Stimulated activated CD4-positive, alpha-beta T cell treated with anti-CD3 and anti-CD28 coated beads, Interleukin-2, amount 100 ng/mL, for 48 hours (primary cell): ENCODE data around the gene WAPL.
"Not testable (repeated sequence)": the region's sequence is repeated elsewhere in the genome, so short reads cannot be mapped to it uniquely, and the experiment has no call there.

Experiments used
- DNase-seq, 2 donors: peaks; one replicate each; pipeline ENCODE4 v3.0.0-alpha.2; 2020

Gene WAPL, protein sequence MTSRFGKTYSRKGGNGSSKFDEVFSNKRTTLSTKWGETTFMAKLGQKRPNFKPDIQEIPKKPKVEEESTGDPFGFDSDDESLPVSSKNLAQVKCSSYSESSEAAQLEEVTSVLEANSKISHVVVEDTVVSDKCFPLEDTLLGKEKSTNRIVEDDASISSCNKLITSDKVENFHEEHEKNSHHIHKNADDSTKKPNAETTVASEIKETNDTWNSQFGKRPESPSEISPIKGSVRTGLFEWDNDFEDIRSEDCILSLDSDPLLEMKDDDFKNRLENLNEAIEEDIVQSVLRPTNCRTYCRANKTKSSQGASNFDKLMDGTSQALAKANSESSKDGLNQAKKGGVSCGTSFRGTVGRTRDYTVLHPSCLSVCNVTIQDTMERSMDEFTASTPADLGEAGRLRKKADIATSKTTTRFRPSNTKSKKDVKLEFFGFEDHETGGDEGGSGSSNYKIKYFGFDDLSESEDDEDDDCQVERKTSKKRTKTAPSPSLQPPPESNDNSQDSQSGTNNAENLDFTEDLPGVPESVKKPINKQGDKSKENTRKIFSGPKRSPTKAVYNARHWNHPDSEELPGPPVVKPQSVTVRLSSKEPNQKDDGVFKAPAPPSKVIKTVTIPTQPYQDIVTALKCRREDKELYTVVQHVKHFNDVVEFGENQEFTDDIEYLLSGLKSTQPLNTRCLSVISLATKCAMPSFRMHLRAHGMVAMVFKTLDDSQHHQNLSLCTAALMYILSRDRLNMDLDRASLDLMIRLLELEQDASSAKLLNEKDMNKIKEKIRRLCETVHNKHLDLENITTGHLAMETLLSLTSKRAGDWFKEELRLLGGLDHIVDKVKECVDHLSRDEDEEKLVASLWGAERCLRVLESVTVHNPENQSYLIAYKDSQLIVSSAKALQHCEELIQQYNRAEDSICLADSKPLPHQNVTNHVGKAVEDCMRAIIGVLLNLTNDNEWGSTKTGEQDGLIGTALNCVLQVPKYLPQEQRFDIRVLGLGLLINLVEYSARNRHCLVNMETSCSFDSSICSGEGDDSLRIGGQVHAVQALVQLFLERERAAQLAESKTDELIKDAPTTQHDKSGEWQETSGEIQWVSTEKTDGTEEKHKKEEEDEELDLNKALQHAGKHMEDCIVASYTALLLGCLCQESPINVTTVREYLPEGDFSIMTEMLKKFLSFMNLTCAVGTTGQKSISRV (N-terminal part only)

DNA sequence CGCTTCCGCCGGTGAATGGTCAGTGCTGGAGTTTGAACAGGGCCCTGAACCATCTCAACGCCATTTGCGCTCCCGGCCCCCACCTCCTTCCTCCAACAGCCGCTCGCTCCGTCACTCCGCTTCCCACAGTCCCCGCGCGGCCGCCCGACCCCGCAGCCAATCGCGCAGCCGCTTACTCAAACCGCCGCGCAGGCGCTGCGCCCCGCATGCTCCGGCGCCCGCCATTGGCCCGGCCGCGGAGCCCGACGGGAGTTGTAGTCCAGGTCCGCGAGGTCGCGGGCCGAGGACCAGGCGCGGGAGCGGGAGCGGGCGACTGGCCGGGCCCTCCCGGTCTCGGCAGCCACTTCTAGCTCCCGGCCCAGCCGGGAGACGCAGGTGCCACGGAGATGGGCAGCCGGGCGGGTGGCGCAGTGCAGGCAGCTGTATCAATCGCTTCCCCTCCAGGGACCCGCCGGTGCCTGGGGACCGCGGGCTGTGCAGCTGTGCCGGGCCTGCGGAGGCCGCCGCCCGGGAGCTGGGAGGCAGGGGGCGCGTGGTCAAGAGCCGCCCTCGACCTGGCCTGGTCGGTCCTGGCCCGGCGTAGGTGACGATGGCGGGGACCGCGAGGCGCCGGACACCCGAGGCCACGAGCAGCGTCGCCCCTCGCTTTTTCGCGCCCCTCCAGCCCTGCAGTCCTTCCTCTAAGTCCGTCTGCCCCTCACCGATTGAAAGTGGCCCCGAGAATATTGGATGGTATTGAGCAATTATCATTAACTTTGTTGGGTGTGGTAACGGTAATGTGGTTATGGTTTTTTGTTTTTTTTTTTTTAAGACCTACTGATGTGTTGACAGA is at the start of gene WAPL:
Gene WAPL, minus strand, starts transcription at position 115 of the 832 bp plus-strand sequence. CDS start 3,723 bp downstream, outside the sequence.
- DNase-seq: peak; percentile 88 to 94

DNA sequence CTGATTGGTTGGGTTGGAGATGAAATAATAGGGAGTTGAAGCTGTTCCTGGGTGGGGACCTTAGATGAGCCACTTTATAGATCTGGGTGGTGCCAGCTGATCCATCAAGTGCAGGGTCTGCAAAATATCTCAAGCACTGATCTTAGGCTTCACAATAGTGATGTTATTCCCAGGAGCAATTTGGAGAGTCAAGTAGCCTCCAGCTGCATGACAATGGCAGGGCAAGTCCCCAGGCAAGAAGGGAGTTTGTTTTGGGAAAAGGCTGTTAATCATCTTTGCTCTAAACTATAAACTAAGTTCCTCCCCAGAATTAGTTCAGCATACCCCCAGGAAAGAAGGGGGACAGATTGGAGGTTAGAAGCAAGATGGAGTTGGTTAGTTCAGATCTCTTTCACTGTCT is 47.7 kb upstream of the WAPL start:
- DNase-seq: no peak

DNA sequence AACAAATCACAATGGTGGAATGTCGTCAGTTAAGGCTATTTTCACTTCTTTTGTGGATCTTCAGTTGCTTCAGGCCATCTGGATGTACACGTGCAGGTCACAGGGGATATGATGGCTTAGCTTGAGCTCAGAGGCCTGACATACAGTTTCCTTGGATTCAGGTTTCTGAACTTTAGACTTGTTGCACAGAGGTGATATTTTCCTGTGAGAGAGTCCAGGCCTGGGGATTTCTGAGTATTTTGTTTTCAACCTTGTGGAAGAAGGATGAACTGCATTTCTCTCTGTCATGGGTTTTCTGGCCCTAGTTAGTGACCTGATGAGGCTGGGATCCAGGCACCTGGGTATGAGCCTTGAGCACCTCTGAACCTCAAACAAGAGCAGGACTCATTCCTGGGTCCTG is 44.9 kb upstream of the WAPL start:
- not testable (repeated sequence) for DNase-seq

DNA sequence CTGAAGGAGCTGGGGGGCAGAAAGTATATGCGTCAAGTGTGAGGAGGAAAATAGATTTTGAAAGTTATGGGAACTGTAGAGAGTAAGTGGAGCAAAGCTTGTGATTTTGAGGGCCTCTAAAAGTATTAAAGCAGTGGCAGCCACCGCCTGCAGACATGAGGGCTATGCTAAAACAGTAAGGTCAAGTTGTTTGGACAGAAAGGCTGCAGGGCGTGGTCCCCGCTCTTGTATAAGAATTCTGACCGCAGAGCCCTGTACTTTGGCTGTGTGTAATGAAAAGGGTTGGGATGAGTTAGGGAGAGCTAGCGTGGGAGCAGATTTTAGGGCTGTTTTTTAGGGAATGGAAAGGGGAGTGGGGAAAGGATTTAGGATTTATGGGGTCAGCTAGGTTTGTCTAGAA is 41.7 kb upstream of the WAPL start:
- not testable (repeated sequence) for DNase-seq

DNA sequence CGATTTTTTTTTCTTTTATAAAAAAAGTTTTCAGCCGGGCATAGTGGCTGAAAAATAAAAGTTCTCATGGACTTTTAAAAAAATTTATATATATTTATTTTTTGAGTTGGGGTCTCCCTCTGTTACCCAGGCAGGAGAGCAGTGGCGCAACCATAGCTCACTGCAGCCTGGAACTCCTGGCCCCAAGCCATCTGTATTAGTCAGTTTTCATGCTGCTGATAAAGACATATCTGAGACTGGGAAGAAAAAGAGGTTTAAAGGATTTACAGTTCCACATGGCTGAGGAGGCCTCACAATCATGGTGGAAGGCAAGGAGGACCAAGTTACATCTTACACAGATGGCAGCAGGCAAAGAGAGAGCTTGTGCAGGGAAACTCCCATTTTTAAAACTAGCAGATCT is 37.1 kb upstream of the WAPL start:
- DNase-seq: not testable (repeated sequence)

DNA sequence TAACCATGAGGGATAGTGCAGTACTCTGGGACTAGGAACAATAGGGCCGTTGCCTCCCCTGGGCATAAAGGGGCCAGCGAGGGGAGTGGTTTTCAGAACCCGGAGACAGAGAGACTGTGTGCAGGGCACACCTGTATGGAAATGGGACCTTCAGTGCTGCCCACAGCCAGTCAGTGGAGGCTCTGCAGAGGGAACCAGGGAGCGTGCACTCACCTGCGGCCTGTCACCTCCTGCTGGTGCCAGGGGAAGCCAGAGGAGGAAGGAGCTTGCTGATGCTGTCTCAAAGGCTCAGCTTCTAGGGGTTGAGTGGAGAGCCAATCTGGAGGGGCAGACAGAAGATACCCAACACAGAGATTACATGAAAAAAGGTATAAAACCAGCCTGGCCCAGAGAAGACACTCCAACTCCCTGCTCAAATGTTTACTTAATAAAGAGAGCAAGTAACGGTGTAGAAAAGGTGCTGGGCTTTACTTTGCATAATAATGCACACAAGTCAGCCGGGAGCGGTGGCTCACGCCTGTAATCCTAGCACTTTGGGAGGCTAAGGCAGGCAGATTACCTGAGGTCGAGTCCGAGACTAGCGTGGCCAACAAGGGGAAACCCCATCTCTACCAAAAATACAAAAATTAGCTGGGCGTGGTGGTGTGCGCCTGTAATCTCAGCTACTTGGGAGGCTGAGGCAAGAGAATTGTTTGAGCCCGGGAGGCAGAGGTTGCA is 35.5 kb upstream of the WAPL start:
- no peak for DNase-seq

DNA sequence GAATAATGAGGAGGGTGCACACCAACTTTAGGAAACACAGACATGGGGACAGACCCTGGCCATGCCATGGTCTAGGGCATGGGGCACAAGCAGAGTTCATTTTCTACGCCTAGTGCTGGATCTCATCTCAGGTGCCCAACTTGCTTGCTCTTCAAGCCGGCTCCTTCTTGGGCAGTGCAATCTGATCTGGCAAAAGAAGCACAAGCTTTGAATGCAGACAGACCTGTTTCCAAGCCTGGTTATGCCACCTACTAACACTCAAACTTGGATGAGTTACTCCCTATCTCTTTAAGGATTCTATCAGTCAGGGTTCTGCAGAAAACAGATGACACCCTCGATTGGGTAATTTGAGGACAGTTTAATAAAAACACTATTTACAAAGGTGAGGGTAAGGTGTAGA is 34.9 kb upstream of the WAPL start:
- no peak for DNase-seq

DNA sequence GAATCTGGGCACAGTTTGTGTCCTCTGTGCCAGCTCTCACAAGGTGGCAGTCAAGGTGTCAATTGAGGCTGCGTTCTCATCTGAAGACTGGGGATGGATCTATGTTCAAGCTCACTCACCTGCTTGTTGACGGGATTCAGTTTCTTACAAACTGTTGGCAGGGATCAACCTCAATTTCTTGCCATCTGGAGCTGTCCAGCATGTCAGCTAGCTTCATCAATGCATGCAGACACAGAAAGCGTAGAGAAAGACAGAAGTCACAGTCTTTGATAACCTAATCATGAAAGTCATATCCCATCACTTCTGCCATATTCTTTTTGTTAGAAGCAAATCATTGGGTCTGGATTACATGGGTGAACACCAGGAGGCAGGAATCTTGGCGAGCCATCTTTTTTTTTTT is 32.0 kb upstream of the WAPL start:
- DNase-seq: no peak

DNA sequence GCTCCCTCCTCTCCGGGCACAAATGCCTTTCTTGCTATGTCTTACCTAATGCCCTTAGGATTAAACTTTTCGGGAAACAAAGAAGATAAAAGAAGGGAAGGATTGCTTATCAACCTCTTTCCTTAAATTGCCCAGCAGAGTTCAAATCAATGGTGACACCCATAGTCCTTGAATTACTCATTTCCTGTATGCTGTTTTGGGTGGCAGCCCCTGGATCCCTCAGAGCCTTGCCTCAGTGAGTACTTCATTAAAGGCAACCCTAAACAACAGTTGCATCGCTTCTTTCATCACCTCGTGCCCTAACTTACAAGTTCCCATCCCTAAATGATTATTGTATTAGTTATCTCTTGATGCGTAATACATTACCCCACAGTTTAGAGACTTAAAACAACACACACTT is 31.6 kb upstream of the WAPL start:
- DNase-seq: no peak

DNA sequence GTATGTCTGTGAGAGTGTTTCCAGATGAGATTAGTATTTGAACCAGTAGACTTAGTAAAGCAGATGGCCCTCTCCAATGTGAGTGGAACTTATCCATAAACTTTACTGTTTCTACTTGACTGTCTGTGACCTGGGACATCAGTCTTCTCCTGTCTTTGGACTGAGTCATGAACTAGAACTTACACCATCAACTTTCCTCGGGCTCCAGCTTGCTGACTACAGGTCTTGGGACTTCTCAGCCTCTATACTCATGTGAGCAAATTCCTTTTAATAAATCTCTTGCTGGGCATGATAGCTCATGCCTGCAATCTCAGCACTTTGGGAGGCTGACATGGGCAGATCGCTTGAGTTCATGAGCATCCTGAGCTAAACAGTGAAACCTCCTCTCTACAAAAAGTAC is 25.7 kb upstream of the WAPL start:
- no peak for DNase-seq

DNA sequence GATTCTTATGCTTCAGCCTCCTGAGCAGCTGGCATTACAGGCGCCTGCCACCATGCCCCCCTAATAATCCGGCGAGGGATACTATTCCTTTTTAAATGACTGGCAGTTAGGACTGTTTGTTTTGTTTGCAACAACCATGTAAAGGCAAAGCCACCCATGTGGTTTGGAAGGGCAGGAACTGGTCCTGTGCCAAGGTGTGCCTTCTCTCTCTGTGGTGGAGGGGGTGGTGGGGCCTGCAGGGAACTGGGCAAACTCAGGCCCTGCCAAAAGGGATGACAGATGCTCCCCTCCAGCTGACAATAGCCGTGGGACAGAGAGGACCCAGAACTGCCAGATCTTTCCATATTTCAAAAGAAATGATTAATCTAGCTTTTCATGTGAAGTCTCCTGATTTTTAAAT is 23.5 kb upstream of the WAPL start:
- no peak for DNase-seq

DNA sequence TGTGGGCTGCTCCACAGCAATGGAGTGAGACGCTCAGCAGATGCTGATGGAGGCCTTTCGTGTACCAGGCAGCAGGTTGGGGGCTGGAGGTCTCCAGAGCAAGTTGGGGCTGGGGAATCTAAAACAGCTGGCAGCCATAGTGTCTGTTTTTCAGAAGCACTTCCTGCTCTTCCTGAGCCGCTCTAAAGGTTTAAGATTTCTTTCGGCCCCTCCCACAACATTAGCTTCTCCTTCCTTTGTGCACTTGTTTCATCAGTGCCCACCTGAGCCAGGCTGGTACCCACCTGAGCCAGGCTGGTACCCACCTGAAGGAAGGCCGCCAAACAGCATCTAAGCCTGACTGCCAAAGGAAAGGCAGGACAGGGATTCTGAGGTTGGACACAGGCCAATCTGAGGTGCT is 18.4 kb upstream of the WAPL start:
- DNase-seq: no peak

DNA sequence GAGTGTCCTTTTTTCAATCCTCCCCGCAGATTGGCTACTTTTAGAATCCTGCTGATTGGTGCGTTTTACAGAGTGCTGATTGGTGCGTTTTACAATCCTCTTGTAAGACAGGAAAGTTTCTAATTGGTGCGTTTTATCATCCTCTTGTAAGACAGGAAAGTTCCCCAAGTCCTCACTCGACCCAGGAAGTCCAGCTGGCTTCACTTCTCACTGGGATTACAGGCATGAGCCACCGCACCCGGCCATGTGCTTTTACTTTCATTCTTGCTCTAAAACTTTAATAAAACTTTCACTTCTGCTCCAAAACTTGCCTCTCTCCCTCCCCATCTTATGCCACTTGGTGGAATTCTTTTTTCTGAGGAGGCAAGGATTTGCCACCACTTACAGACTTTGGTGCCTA is 17.0 kb upstream of the WAPL start:
- no peak for DNase-seq

DNA sequence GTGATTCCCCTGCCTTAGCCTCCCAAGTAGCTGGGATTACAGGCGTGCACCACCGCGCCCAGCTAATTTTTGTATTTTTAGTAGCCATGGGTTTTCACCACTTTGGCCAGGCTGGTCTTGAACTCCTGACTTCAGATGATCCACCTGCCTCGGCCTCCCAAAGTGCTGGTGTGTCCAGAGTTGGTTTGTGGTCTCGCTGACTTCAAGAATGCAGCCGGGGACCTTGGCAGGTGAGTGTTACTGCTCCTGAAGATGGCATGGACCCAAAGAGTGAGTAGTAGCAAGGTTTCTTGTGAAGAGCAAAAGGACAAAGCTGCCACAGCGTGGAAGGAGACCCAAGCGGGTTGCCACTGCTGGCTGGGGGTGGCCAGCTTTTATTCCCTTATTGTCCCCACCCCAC is 16.4 kb upstream of the WAPL start:
- DNase-seq: not testable (repeated sequence)

DNA sequence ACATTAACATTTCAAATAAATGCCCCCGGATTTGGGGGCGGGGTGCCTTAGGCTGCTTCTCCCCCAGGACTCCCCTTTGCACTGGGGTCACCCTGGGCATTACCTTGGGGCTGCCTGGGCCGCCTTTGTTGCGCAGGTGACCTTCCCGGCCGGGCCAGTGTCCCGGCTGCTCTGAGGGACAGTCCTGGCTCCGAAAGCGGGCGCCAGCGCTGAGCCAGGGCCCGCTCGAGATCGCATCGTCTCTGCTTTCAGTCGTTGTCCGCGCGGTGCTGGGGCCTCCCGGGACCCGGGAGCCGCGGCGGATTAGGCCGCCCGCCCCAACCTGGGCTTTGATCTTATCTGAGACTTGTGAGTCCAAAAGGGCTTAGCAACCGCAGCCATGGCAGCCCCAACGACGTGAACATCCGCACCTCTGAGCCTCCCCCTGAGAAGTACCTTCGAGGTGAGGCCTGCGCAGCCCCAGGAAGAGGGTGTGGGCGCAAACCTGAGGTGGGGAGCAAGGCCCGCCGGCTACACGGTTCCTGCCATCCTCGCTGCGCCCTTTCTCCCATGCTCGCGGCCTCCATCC is 14.8 kb upstream of the WAPL start:
- DNase-seq: peak; percentile 23 to 36

DNA sequence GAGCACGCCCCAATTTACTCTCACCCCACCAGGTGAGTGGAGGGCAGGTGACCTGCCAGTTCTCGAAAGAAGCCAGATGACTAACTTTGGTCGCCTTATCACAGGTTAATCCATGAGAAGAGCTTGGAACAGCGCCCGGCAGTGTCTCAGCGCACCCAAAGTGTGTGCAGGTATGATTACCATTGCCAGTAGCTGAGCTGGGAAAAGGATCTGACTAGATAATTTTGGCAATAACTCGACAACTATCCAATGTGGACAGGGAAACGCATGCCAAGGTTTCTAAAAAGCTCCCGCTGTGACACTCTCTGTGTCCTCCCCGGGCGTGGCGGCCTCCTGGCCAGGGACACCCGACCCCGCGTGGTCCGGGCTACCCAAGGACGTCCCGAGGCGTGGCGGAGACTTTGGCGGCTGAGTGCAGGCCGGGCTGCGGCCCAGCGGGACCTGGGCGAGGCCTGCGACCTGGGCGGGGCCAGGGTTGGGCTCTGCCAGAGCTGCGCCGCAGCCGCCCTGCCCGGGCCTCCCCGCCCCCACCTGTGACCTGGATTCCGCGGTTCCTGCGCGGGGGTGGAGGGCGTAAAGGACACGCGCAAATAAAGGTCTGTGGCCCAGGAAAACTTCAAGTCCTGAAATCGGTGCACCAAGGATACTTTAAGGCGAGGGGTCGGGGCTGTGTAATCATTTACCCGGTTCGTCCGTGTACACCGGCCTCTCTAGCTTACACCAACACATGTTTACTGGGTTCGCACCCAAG is 13.7 kb upstream of the WAPL start:
- peak; percentile 28 to 36 for DNase-seq

DNA sequence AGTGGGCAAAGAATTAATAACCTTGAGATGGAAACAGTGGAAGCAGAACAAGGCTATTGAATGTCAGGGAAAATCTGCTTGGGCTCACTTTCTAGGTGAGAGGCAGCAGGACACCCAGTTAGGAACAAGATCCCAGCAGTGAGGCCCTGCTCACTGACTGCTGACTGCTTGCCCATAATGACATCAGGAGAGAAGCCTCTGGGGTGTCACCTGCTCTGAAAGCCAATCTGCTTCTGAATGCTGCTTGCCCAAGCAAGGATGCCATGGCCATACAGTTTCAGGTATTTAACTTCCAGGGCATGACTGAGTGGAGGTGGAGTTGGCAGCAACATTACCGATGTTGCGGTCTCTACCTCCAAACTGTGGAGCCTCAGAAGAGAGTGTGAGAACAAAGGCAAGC is 11.7 kb upstream of the WAPL start:
- no peak for DNase-seq

DNA sequence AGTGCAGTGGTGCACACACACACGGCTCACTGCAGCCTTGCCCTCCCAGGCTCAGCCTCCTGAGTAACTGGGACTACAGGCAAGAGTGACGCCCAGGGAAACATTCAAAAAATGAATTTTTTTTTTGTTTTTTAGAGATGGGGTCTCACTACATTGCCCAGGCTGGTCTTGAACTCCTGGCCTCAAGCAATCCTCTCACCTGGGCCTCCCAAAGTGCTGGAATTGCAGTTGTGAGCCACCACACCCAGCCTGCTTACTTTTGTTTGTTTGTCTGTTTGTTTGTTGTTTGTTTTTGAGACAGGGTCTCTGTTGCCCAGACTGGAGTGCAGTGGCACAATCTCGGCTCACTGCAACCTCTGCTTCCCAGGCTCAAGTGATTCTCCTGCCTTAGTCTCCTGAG is 7.1 kb upstream of the WAPL start:
- DNase-seq: not testable (repeated sequence)

DNA sequence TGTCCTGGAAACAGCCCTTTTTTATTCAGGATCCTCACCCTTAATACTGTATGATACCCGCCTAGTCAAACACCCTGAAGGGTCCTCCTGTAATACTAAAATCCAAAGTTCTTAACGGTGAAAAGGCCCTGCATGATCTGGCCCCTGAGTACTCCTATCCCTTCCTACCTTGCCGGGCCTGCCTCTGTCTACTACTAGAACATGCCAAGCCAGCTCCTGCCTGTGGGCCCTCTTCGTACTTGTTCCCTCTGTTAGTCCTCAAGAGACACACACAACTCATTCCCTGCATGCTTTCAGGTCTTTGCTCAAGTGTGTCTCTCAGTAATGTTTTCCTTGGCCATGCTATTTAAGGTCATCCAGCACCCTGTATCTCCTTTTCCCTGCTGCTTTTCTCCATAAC is 5.0 kb upstream of the WAPL start:
- no peak for DNase-seq

DNA sequence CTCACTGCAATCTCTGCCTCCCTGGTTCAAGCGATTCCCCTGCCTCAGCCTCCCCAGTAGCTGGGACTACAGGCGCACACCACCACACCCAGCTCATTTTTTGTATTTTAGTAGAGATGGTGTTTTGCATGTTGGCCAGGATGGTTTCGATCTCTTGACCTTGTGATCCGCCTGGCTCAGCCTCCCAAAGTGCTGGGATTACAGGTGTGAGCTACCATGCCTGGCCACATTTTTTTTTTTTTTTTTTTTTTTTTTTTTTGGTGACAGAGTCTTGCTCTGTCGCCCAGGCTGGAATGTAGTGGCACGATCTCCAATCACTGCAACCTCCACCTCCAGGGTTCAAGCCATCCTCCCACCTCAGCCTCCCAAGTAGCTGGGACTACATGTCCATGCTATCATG is 4.1 kb upstream of the WAPL start:
- not testable (repeated sequence) for DNase-seq
